IMR-90 (cell line): Measurements from ENCODE around the gene CTNS. TPM values are rescaled to one million over a fixed set of nuclear protein-coding genes. Genes with fewer than 3 reads are reported as not detected.
A peak's percentile ranks its signal among the peaks of the same experiment; 100 is the strongest.

Experiments used
- ATAC-seq: fragments of 200-7000 bp; cut with Tn5 transposase; 2 replicates; pipeline ENCODE4 v1.9.1; 2020; ENCODE audit warnings: low read depth, mild to moderate bottlenecking, moderate library complexity
- BruUV-seq: library from RNA; stranded (reverse); fragments of 400-500 nt; replicated peaks from 2 replicates; lab custom pipeline; 2021; lab: Mats Ljungman, UMichigan
- CTCF ChIA-PET: fragments of 300-600 bp; formaldehyde crosslinking; extraction: SDS; loops from one replicate; lab custom pipeline; 2021; ENCODE audit warnings: antibody characterized with exemption; lab: Yijun Ruan, JAX
- POLR2A ChIA-PET: fragments of 300-600 bp; sonication (Branson Sonifier 250); formaldehyde crosslinking; loops from one replicate; lab custom pipeline; 2022; ENCODE audit warnings: antibody characterized with exemption; ENCODE audit not compliant: unreplicated experiment; lab: Charles Lee
- DNase-seq: peaks from one replicate; pipeline ENCODE4 v3.0.0; 2013
- H2AFZ ChIP-seq: replicated peaks from 2 replicates; pipeline ENCODE3; 2013; ENCODE audit warnings: low read length, mild to moderate bottlenecking; ENCODE audit not compliant: poor library complexity
- H2AK5ac ChIP-seq: 2 replicates; pipeline ENCODE4 v1.6.1; 2013; ENCODE audit warnings: low read depth, low read length, inconsistent platforms
- H2AK9ac ChIP-seq: replicated peaks from 2 replicates; pipeline ENCODE3; 2013; ENCODE audit warnings: mild to moderate bottlenecking, low read depth, low read length, moderate library complexity; ENCODE audit not compliant: poor library complexity
- H2BK120ac ChIP-seq: 2 replicates; pipeline ENCODE4 v1.6.1; 2013; ENCODE audit warnings: low read depth, low read length, inconsistent platforms
- H2BK15ac ChIP-seq: 3 replicates; pipeline ENCODE4 v1.6.1; 2013; ENCODE audit warnings: low read depth, low read length, inconsistent platforms
- H2BK20ac ChIP-seq: 2 replicates; pipeline ENCODE4 v1.6.1; 2013; ENCODE audit warnings: low read depth, mild to moderate bottlenecking, inconsistent platforms, low read length, moderate library complexity
- H2BK5ac ChIP-seq: 2 replicates; pipeline ENCODE4 v1.6.1; 2013; ENCODE audit warnings: mild to moderate bottlenecking, low read depth, low read length, inconsistent platforms; ENCODE audit not compliant: poor library complexity, severe bottlenecking
- H3K14ac ChIP-seq: replicated peaks from 2 replicates; pipeline ENCODE4 v1.6.1; 2013; ENCODE audit warnings: low read depth, low read length, inconsistent platforms
- H3K18ac ChIP-seq: 2 replicates; pipeline ENCODE4 v1.6.1; 2013; ENCODE audit warnings: low read depth, low read length, control low read depth
- H3K23ac ChIP-seq: 2 replicates; pipeline ENCODE4 v1.6.1; 2013; ENCODE audit warnings: low read depth, low read length, inconsistent platforms
- H3K27ac ChIP-seq: 2 replicates; pipeline ENCODE4 v1.5.1; 2013; ENCODE audit warnings: mild to moderate bottlenecking, control low read depth, low read length; ENCODE audit not compliant: insufficient read depth
- H3K27me3 ChIP-seq: 2 replicates; pipeline ENCODE4 v1.6.1; 2013; ENCODE audit warnings: low read length; ENCODE audit not compliant: control insufficient read depth, insufficient read depth
- H3K36me3 ChIP-seq: 2 replicates; pipeline ENCODE4 v1.6.1; 2013; ENCODE audit warnings: low read length, mixed read lengths; ENCODE audit not compliant: control insufficient read depth, insufficient read depth
- H3K4ac ChIP-seq: 2 replicates; pipeline ENCODE4 v1.6.1; 2013; ENCODE audit warnings: low read depth, low read length, inconsistent platforms
- H3K4me1 ChIP-seq: 2 replicates; pipeline ENCODE4 v1.6.1; 2013; ENCODE audit warnings: low read length, mixed read lengths; ENCODE audit not compliant: control insufficient read depth, insufficient read depth
- H3K4me2 ChIP-seq: 2 replicates; pipeline ENCODE4 v1.6.1; 2013; ENCODE audit warnings: low read depth, mild to moderate bottlenecking, control low read depth, low read length, moderate library complexity
- H3K4me3 ChIP-seq: 2 replicates; pipeline ENCODE4 v1.5.1; 2013; ENCODE audit warnings: low read depth, mild to moderate bottlenecking, control low read depth, low read length, moderate library complexity; ENCODE audit not compliant: insufficient read depth
- H3K56ac ChIP-seq: 2 replicates; pipeline ENCODE4 v1.6.1; 2013; ENCODE audit warnings: low read length, inconsistent platforms; ENCODE audit not compliant: insufficient read depth; ENCODE audit errors: extremely low read depth
- H3K79me1 ChIP-seq, 2 experiments: 2 replicates each; pipeline ENCODE4 v1.6.1; 2013; ENCODE audit warnings: low read length in 2 of 2, inconsistent platforms in 1 of 2, low read depth in 1 of 2
- H3K9ac ChIP-seq: 2 replicates; pipeline ENCODE4 v1.6.1; 2013; ENCODE audit warnings: low read depth, low read length, control low read depth
- H3K9me1 ChIP-seq: 2 replicates; pipeline ENCODE4 v1.6.1; 2013; ENCODE audit warnings: low read length, inconsistent platforms; ENCODE audit not compliant: insufficient read depth
- H3K9me3 ChIP-seq: 2 replicates; pipeline ENCODE4 v1.6.1; 2013; ENCODE audit warnings: low read length; ENCODE audit not compliant: control insufficient read depth, insufficient read depth
- H4K20me1 ChIP-seq: 2 replicates; pipeline ENCODE4 v1.6.1; 2013; ENCODE audit warnings: low read length, inconsistent platforms; ENCODE audit not compliant: insufficient read depth
- H4K5ac ChIP-seq: 2 replicates; pipeline ENCODE4 v1.6.1; 2013; ENCODE audit warnings: mild to moderate bottlenecking, low read depth, low read length, control low read depth
- H4K8ac ChIP-seq, 2 experiments: 2 replicates each; pipeline ENCODE4 v1.6.1; 2013; ENCODE audit warnings: low read depth in 2 of 2, low read length in 2 of 2, control low read depth in 1 of 2, inconsistent platforms in 1 of 2
- H4K91ac ChIP-seq: 2 replicates; pipeline ENCODE4 v1.6.1; 2013; ENCODE audit warnings: low read depth, low read length, inconsistent platforms; ENCODE audit not compliant: insufficient read depth
- BHLHE40 ChIP-seq: fragments of 150-350 bp; IDR thresholded peaks from 2 replicates; pipeline ENCODE4 v1.6.1; 2016; ENCODE audit warnings: mild to moderate bottlenecking, low read depth, low read length
- CEBPB ChIP-seq: IDR thresholded peaks from 2 replicates; pipeline ENCODE4 v1.6.1; 2012; ENCODE audit warnings: low read depth, low read length, improper control_type of control experiment
- CHD1 ChIP-seq: IDR thresholded peaks from 2 replicates; pipeline ENCODE4 v1.6.1; 2012; ENCODE audit warnings: low read depth, low read length, improper control_type of control experiment
- FOS ChIP-seq: fragments of 150-350 bp; IDR thresholded peaks from 2 replicates; pipeline ENCODE4 v1.6.1; 2016; ENCODE audit warnings: low read depth, low read length
- MAFK ChIP-seq: IDR thresholded peaks from 2 replicates; pipeline ENCODE4 v1.6.1; 2012; ENCODE audit warnings: low read depth, low read length, improper control_type of control experiment
- MAZ ChIP-seq: IDR thresholded peaks from 2 replicates; pipeline ENCODE4 v1.6.1; 2012; ENCODE audit warnings: low read depth, mild to moderate bottlenecking, low read length, improper control_type of control experiment, moderate library complexity, borderline replicate concordance
- MXI1 ChIP-seq: IDR thresholded peaks from 2 replicates; pipeline ENCODE4 v1.6.1; 2012; ENCODE audit warnings: low read depth, mild to moderate bottlenecking, low read length, moderate library complexity, borderline replicate concordance
- NFE2L2 ChIP-seq: fragments of 150-350 bp; IDR thresholded peaks from 2 replicates; pipeline ENCODE4 v1.6.1; 2016; ENCODE audit warnings: low read depth, mild to moderate bottlenecking, low read length
- POLR2A ChIP-seq: IDR thresholded peaks from 2 replicates; pipeline ENCODE4 v1.6.1; 2012; ENCODE audit warnings: mild to moderate bottlenecking, low read depth, low read length
- RAD21 ChIP-seq: IDR thresholded peaks from 2 replicates; pipeline ENCODE4 v1.6.1; 2012; ENCODE audit warnings: low read length, improper control_type of control experiment
- RCOR1 ChIP-seq: IDR thresholded peaks from 2 replicates; pipeline ENCODE4 v1.6.1; 2012; ENCODE audit warnings: mild to moderate bottlenecking, low read length, improper control_type of control experiment; ENCODE audit not compliant: insufficient replicate concordance
- SMC3 ChIP-seq: fragments of 150-350 bp; IDR thresholded peaks from 2 replicates; pipeline ENCODE4 v1.6.1; 2016; ENCODE audit warnings: low read depth, mild to moderate bottlenecking, antibody characterized with exemption, low read length, moderate library complexity
- WGBS, 2 experiments: methylation state at CpG; one replicate each; pipeline versions ENCODE4 v1.1.5 to v1.1.7; 2013; ENCODE audit warnings: missing lambda C conversion rate in 2 of 2; ENCODE audit not compliant: insufficient read length in 1 of 2; ENCODE audit errors: extremely low coverage in 2 of 2; 5-methylcytosine and 5-hydroxymethylcytosine counted together
- dilution Hi-C: fragments of 300-500 bp; cut with HindIII; formaldehyde crosslinking; loops from one replicate; pipeline ENCODE4 v1.14.3; 2018; ENCODE audit warnings: low sequenced_read_pairs; ENCODE audit not compliant: unreplicated experiment
- in situ Hi-C: fragments of 300-500 bp; cut with MboI; formaldehyde crosslinking; loops from 3 replicates; pipeline ENCODE4 v1.14.3; 2019; ENCODE audit warnings: low sequenced_read_pairs, inconsistent platforms, mixed read lengths
- intact Hi-C: fragments of 100-400 bp; cut with micrococcal nuclease; formaldehyde crosslinking; loops from 2 replicates; pipeline ENCODE4 v1.10.0; 2022
- polyA plus RNA-seq, 3 experiments: library from polyadenylated mRNA; depleted of rRNA; stranded (reverse); fragments of >200 nt; gene quantifications; 2 replicates each; pipeline ENCODE4 v1.2.3, GENCODE V29; 2012; ENCODE audit warnings: low replicate concordance in 1 of 3
- total RNA-seq: library from RNA; depleted of rRNA; stranded (reverse); fragments of >200 nt; gene quantifications from 2 replicates; pipeline ENCODE4 v1.2.3, GENCODE V29; 2012
- TF ChIP-seq, protein P1 (sequence below): fragments of 150-350 bp; IDR thresholded peaks from 2 replicates; pipeline ENCODE4 v1.6.1; 2016; ENCODE audit warnings: low read depth, mild to moderate bottlenecking, low read length, moderate library complexity, borderline replicate concordance
- TF ChIP-seq, protein P2 (sequence below): fragments of 150-350 bp; IDR thresholded peaks from 2 replicates; pipeline ENCODE4 v1.6.1; 2017; ENCODE audit warnings: mild to moderate bottlenecking, antibody characterized with exemption, low read length, low read depth

Gene CTNS
- total and polyA plus RNA-seq, 2 of the 4 experiments (the other 2 are of a cell fraction), result 4.7 to 5.3 TPM

DNA sequence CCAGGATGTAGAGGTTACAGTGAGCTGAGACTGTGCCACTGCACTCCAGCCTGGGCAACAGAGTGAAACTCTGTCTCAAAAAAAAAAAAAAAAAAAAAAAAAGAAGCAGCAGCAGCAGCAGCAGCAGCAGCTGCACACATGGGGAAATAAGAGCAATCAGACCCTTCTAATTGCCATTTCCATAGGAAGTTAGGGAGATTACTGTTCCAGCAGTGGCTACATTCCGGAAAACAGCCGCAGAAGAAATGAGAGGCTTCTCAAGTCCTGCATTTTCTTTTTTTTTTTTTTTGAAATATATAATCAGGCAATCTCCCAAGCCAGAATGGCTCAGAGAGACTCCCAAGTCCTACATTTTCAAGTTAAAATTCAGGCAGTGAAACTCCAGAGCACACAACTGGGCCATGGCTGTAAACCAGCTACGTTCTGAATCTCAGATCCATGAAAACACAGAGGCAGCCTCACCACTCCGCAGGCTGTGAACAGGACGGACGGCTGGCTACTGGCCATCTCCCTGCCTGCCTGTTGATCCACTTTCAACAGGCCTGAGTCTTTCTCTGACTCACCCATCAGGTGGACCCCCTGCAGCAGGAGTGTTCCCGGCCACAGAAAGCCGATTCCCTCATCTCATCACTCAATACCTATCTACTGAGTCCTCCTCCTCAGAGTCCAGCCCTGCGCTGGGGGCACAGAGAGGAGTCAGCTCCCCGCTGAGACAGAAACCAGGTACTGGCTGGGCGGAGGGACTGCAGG is 42.3 kb upstream of the CTNS start:
- Histone ChIP-seq H3K14ac (no peak overlapping the region), H3K36me3 (peaks cover 2% of the 10 kb centered on the region; the same call in 1 of the 2 replicates), H3K27ac (no peak overlapping the region), H3K4me1 (peaks cover 2% of the 10 kb centered on the region; the same call in 1 of the 2 replicates), H3K79me1 (no peaks in the 10 kb centered on the region), H3K4me3 (no peak overlapping the region), H4K5ac (no peak overlapping the region), H3K23ac (no peak overlapping the region), H2BK20ac (no peak overlapping the region), H3K9me3 (no peaks in the 10 kb centered on the region), H3K9ac (no peak overlapping the region), H4K8ac (0 out of 4 replicates have a peak overlapping the region, but pooled peaks of 1 of the 2 experiments have one; percentile 58), H3K9me1 (no peaks in the 10 kb centered on the region; the same call in 1 of the 2 replicates), H2BK5ac (no peak overlapping the region), H4K20me1 (no peaks in the 10 kb centered on the region), H3K56ac (no peak overlapping the region), H2BK120ac (no peak overlapping the region), H2AFZ (peak overlapping the region; percentile 77), H4K91ac (no peak overlapping the region), H3K4me2 (no peak overlapping the region), H2AK9ac (no peak overlapping the region), H2BK15ac (no peak overlapping the region), H2AK5ac (no peak overlapping the region), H3K18ac (no peak overlapping the region), H3K27me3 (no peaks in the 10 kb centered on the region), H3K4ac (no peak overlapping the region)
- dilution Hi-C loops, result no loop called here
- POLR2A ChIA-PET, result no interaction called here
- BruUV-seq, result no TSS peak
- TF ChIP-seq CEBPB, result no peak
- TF ChIP-seq RCOR1, result no peak
- TF ChIP-seq MAFK, result no peak
- no peak for TF ChIP-seq MXI1
- TF ChIP-seq, protein P1, sequence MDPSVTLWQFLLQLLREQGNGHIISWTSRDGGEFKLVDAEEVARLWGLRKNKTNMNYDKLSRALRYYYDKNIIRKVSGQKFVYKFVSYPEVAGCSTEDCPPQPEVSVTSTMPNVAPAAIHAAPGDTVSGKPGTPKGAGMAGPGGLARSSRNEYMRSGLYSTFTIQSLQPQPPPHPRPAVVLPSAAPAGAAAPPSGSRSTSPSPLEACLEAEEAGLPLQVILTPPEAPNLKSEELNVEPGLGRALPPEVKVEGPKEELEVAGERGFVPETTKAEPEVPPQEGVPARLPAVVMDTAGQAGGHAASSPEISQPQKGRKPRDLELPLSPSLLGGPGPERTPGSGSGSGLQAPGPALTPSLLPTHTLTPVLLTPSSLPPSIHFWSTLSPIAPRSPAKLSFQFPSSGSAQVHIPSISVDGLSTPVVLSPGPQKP, result no peak
- TF ChIP-seq CHD1, result no peak
- TF ChIP-seq, protein P2, sequence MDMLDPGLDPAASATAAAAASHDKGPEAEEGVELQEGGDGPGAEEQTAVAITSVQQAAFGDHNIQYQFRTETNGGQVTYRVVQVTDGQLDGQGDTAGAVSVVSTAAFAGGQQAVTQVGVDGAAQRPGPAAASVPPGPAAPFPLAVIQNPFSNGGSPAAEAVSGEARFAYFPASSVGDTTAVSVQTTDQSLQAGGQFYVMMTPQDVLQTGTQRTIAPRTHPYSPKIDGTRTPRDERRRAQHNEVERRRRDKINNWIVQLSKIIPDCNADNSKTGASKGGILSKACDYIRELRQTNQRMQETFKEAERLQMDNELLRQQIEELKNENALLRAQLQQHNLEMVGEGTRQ, result no peak
- TF ChIP-seq SMC3, result no peak
- no peak for TF ChIP-seq NFE2L2
- no peak for TF ChIP-seq POLR2A
- TF ChIP-seq MAZ, result peak; percentile 46; the same call in 1 of the 2 replicates
- 0 out of 2 replicates have a peak, but pooled peaks have one; percentile 34 for TF ChIP-seq FOS
- TF ChIP-seq RAD21, result no peak
- TF ChIP-seq BHLHE40, result no peak
- CTCF ChIA-PET, result no interaction called here
- DNase-seq (peak; percentile 84), ATAC-seq (peak; percentile 75)
- 60% methylated on average over 5 of the region's 11 CpGs; no CpG with 5 or more reads in 1 of the 2 experiments for WGBS, 2 experiments
- intact Hi-C loops, result no loop called here
- in situ Hi-C loops, result no loop called here
